GM21717 (cell line): ENCODE results near the gene MRPL42.
"Not testable (repeated sequence)": the region's sequence is repeated elsewhere in the genome, so short reads cannot be mapped to it uniquely, and the experiment has no call there.

ENCODE experiments used
- ATAC-seq: cut with Tn5 transposase; IDR thresholded peaks from one replicate; pipeline ENCODE4 v1.9.1; 2021; ENCODE audit warnings: mild to moderate bottlenecking, moderate library complexity; ENCODE audit not compliant: unreplicated experiment

Gene MRPL42

DNA sequence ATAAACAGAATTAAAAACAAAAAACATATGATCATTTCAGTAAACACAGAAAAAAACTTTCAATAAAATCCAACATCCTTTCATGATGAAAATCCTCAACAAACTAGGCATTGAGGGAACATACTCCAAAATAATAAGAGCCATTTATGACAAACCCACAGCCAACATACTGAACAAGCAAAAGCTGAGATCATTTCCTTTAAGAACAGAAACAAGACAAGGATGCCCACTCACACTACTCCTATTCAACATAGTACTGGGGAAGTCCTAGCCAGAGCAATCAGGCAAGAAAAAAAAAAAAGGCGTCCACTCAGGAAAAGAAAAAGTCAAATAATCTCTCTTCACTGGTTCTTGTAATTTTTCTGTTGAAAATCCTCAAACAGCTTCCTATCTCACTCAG lies 30.1 kb downstream of the MRPL42 start:
- ATAC-seq: no peak

DNA sequence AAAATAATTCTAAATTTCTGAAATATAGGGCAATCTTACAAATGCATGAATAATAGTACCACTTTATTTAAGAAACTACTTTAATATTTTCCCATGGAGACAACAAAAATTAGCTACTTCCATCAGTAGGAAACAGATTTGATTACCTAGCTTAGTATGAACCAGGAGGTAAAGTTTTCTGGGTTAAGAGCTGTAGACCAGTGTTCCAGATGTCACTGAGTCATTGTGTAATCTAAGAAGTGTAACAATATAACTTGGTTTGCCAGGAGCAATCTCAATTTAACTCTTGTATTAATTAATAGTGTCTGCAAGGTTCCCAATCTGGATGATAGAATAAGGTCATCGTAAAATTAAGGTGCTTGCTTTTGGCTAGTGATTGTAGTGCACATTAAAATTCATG lies 31.5 kb downstream of the MRPL42 start:
- ATAC-seq: not testable (repeated sequence)

DNA sequence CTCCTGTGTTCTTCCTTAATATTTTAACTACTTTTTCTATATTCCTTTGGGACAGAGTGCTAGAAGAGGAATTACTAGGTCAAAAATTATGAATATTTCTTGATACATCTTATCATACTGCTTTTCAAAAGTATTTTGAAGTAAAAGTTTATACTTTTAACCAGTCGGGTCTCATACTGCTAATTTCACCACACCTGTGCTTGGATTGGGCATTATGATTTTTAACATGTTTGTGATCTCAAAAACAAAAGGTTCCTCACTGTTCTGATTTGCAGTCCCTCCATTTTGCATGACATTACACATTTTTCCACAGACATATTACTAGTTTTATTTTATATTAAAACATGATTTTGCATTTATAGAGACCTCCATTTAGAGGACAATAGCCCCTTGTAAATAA lies 32.9 kb downstream of the MRPL42 start:
- ATAC-seq: no peak

DNA sequence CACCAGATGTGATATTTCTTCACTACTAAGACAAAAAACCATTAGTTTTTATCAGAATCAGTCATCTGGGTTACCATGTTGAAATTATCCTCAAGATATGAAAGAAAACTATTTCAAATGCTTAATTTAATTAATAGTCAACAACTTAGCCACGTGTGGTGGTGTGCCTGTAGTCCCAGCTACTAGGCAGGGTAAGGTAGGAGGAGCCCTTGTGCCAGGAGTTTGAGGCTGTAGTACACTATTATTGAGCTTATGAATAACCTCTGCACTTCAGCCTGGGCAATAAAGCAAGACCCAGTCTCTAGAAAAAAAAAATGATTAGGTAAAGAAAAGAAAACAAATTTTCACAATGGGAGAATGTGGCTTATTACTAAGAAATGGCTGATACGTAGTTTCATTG lies 33.4 kb downstream of the MRPL42 start:
- ATAC-seq: no peak

DNA sequence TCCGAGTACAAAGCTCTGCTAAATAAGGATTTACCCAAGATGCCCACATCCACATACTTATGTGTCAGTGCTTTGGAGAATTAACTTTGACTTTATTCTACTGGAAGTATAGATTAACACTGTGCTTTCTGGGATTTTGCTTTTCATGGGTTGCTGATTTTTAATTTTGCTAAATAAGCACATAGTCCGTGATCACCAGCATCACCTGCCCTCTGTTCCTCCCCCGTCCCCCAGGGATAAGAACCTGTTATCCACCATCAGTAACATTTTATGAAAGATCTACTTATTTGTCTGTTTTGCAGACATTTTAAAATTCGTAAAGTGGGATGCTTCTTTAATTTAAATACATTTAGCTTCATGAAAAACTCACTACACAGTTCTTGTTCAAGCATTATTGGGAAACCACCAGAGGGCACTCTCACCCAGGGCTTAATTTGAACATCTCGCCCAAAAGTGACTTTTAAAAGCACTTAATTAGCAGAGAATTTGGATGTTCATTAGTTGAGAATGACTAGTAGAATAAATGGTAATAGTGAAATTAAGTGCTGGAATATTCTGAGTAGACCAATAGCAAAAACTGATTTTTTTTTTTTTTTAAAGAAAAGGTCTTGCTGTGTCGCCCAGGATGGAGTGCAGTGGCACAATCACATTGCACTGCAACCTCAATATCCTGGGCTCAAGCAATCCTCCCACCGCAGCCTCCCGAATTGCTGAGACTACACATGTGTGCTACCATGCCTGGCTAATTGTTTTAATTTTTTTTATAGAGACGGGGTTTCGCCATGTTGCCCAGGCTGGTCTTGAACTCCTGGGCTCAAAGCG lies 35.7 kb downstream of the MRPL42 start:
- ATAC-seq: no peak

DNA sequence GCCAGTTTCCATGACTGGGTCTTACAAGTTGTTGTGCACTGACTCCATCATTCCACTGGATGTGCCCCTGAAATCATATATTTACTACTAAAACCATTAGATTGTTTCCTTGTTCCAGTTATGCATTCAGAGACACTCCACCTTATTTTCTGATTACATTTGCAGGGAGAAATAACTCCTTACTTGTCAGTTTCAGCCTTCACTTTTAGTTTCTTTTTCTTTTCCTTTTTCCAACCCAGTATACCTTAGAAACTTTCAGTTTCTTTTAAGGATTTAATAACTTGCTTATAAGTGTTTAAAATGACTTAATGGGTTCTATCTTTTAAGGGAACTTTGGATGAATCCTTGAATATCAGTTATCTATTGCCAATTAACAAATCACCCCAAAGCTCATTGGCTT lies 39.9 kb downstream of the MRPL42 start:
- no peak for ATAC-seq

DNA sequence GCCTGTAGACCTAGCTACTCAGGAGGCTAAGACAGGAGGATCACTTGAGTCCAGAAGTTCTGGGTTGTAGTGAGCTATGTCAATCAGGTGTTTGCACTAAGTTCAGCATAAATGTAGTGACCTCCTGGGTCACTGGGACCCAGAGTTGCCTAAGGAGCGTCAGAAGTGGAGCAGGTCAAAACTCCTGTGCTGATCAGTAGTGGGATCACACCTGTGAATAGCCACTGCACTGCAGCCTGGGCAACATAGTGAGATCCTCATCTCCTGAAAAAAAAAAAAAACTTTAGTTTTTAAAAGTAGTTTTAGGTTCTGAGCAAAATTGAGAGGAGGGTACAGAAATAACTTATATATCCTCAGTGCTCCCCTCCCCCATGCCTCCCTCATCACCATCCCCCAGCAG lies 42.2 kb downstream of the MRPL42 start:
- no peak for ATAC-seq

DNA sequence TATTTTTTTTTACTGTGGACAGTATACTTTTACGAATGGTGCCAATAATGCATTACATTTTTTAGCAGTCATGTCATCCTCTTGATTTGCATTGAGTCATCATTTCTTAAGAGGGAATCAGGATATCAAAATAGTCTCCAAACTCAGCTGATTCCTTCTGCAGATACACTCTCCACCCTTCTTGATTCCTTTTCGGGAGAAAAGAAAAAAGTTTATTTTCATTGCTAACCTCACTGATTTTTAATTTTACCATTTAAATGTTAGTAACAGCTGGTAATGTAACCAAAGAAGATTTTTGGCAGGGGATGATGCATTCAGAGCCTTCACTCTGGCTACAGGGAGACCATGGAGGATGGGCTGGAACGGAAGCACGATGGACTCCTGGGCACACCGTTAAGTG lies 47.5 kb downstream of the MRPL42 start:
- no peak for ATAC-seq

DNA sequence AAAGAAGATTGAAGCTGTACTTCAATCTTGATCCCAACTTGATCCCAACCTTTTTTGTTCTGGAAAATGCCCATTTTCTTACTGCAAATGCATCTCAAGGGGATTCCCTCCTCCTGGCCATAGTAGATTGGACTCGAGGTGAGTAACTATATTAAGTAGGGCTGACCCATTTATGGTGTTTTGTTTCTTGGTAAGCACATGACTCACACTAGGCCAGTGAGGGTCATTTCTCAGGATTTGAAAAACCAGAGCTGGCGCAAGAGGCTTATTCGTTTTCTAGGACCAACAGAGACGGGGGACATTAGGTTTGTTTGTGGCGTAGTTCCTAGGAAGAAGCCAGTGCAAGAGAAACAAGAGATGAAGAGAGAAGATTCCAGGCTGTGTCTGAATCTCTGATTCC lies 51.4 kb downstream of the MRPL42 start:
- ATAC-seq: no peak

DNA sequence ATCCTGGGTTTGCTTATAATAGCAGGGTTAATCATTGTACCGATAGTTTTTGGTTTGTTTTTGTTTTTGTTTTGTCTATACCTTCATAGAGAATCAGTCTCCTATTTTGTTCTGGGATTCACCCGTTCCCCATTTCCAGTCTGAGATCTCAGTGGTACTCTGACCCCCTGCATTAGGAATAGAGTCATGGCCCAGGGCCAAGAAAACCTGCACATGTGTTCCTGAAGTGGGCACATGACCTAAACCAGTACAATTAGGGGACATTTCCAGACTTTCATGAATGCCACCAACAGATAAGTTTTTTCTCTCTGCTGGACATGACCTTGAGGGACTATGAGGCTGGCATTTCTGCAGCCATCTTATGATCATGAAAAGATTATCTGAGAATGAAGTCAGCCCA lies 52.5 kb downstream of the MRPL42 start:
- ATAC-seq: no peak

DNA sequence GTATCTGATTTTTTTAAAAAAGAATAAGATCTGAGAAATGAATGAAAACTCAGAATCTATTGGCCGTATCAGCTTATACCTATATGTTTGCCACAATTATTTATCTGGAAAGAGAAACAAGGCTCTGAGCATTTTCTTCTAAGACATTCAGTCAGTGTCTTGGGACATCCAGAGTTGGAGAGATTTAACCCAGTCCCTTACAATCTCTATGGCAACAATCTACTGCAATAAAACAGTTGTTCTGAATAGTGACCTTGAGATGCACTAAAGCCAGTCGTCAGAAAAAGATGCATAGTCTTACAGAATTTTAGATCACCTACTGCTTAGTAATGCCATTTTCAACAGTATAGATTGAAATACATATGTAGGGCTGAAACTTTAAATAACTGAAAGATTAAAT lies 53.1 kb downstream of the MRPL42 start:
- no peak for ATAC-seq

DNA sequence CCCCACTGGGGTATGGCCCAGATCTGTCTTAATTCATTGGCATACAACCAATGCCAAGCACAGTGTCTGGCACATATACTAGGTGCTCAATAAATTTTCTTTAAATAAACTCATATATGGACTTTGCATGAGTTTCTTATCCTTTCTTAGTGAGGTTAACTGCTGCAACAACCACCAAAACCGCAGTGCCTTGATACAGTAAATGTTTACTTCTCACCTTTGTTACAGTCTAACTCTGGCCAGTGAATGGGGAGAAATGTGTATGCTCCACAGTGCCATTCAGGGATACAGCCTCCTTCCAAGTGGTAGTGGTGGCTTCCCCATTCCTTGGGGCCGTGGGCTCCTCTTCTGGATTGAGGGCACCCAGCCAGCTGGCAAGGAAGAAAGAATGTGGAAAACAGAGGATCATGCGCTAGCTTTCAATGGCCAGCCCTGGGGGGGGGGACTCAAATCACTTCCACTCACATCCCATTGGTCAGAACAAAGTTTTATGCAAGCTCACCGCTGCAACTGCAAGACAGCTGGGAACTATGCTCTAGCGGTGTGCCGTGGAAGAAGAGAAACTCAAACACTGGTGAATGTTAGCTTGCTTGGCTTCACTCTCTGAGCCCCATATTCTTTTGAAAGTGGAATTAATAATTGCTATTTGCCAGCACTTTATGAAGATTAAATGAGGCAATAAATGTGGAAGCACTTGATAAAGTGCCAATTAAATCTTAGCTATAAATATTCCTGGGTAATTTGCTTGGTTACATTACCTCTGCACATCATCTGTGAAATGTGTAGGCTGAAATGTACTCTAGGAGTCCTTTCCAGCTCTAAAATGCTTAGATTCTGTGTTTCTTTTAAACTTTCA lies 54.1 kb downstream of the MRPL42 start:
- ATAC-seq: no peak

DNA sequence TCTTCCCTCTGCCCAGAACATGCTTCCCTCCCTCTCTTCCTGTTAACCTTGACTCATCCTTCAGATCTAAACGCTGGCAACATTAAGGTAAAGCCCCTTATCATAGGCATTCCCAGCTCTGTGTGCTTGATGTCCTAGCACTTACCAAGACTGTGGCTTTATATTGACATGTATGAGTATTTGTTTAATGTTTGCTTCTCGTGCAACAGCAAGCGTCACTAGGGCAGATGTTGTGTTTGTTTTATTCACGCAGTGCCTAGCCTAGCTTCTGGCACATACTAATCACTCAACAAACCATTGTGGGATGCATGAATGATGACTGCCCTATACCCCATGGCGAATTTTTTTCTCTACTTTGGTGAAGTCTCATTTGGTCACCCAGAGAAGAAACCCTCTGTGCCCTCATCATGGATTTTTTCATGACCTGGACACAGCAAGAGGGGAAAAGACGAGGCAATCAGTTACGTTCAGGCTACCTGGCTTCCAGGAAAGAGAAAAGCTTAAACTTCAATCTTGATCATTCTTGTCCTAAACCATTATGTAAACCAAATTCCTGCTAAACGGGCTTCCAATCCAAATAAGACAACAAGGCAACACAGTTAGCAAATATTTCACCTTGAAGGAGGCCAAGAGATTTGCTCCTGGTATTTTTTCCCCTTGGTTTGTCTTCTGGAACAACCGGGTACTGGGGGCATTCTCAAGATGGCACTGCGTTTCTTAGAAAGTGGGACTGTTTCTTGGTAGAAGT lies 57.2 kb downstream of the MRPL42 start:
- ATAC-seq: no peak

DNA sequence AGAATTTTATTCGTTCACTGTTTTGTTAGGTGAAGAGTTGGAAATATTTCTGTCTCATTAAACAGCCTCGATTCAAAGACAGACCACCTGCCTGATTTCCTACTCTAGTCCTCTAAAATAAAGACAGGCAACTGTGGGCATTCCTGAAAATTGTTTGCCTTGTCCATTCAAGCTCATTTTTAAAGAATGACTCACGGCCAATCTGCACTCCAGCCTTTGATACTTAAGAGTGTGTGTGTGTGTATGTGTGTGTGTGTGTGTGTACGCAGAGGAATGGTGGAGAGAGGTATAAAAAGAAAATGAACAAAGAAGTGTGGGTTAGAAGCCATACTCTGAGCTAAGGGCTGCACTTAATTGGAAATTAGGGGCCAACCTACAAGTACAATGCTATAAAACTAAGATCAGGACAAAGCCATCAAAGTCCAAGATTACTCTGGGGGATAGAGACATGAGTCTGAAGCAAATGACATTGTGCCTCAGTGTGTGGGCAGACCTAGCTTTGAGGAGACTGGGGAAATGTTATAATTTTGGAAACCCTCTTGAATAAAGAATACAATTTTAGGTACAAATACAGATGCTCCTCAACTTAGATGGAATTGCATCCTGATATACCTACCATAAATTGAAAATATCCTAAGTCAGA lies 59.6 kb downstream of the MRPL42 start:
- ATAC-seq: no peak

DNA sequence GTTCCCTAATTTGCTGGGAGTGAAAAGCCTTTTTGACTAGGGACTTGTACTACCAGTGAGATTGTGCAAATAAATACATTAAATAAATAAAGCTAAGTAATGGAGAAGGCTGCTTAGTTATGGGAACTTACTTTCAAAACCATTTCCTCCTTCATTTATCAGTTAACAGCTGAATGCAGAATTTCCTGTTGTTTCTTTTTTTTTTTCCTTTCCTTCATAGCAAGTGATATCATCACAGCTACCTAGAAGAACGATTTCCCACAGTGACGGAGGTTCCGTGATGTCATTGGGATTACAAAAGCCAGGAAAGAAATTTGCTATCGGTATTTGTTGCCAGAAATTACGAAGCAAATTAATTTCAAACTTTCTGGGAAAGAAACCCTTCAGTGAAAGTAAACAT lies 63.0 kb downstream of the MRPL42 start:
- ATAC-seq: no peak

DNA sequence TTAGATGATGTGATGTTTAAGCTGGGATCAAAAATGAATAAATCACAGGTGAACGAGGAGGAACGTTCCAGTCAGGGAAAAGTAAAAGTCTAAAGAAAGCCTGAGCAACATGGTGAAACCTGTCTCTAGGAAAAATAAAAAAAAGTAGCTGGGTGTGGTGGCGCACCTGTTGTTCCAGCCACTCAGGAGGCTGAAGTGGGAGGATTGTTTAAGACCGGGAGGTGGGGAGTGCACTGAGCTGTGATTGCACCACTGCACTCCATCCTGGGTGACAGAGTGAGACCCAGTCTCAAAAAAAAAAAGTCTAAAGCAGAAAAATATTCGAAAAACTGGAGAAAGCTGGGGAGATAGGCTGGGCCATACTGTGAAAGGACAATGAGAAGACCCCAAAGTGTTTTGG lies 66.0 kb downstream of the MRPL42 start:
- ATAC-seq: no peak

DNA sequence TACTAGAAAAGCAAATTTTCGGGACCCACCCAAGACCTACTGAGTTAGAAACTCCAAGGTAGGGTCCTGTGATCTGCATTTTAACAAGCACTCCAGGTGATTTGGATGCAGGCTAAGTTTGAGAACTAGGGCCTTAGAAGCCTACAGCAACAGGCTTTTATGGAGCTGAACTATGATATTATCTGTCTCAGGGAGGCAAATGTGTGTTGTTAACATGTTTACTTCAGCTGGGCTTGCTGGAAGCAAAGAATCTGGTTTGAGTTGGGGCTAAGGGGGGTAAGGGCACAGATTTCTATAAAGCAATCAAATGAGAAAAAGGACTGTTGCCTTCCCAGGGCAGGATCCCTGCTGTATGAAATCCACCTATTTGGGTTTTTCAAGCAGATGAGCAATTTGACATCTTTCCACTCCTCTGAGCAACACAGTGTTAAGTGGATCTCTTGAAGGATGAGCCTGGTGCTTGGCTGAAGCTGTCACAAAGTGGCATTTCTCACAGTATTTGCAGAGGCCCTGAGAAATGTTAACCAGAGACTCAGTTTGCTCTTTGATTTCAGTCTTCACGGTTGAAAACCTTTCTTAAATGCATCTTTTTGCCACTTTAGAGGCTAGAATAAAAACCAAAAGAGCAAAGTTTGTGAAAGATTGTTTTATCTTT lies 68.9 kb downstream of the MRPL42 start:
- no peak for ATAC-seq

DNA sequence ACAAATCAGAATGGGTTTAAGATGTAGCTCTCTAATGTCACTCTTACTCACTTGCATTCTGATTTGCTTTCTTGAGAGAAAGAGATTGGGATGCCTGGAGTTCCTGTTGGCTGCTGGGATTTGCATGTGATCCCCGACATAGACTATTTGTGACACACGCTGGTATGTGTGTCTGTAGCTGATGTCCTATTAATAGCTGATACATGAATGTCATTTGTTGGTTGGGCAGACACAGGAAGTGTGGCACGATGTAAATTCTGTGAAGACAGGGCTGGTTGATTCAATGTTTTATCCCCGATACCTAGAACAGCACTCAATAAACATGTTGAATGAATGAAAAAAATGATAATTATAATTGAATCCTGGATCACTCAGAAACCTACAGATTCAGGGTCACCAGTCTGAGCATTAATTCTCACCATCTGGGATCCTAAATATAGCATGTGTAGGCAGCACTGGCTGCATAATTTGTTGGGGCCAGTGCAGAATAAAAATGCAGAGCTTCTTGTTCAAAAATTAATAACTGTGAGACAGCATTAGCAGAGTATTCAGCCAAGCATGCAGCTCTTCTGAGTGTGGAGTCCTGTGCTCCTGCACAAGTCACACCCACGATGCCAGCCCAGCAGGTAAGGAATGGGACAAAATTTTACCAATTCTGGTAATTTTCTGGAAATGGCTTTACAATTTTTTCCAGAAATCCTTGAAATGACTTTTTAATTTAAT lies 69.6 kb downstream of the MRPL42 start:
- ATAC-seq: peak; percentile 91

DNA sequence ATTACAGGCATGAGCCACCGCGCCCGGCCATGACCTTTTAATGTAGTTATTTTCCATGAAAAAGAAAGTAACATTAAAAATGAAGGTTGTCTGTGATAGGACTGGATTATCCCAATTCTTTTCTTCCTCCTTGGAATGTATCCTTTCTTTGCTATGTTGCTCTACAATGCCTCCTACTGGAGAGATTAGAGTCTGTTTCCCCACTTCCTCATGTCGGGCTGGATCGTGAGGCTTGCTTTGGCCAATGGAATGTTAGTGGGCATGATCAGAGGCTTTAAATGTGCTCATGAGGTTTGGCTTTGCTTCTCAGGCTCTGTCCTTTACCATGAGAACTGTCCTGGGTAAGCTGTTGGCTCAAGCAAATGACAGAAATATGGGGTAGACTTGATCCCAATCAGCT lies 70.5 kb downstream of the MRPL42 start:
- ATAC-seq: no peak

DNA sequence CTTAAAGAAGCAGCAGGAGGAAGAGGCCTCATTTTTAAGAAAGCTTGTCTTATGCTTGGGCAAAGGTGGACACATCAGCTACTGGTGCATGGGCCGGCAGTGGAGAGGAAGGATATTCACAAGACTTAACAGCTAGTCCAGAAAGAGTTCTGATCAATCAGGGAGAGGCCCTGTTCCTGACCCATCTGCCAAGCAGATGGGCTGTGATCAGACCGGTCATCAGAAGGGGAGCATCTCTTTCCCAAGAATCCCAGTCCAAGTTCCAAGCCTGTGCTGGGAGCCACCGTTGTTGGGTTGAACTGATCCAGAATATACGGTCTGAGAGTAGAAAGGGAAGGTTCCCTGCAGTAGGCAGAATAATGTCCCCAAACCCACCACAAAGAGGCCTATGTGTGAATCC lies 72.5 kb downstream of the MRPL42 start:
- ATAC-seq: no peak
